Muscle of leg (tissue), 11 donors: Measurements from ENCODE around the gene AKAP7. TPM values are rescaled to one million over a fixed set of nuclear protein-coding genes. Genes with fewer than 3 reads are reported as not detected.

Experiments used
- DNase-seq: peaks from one replicate; pipeline ENCODE4 v3.0.0; 2013
- H3K27ac ChIP-seq: one replicate; pipeline ENCODE4 v1.5.1; 2013; ENCODE audit warnings: mild to moderate bottlenecking, low read length, control low read depth
- H3K27me3 ChIP-seq: one replicate; pipeline ENCODE4 v1.6.1; 2013; ENCODE audit warnings: low read length; ENCODE audit not compliant: control insufficient read depth, insufficient read depth
- H3K36me3 ChIP-seq: one replicate; pipeline ENCODE4 v1.6.1; 2013; ENCODE audit warnings: low read length; ENCODE audit not compliant: control insufficient read depth, insufficient read depth
- H3K4me1 ChIP-seq: one replicate; pipeline ENCODE4 v1.6.1; 2013; ENCODE audit warnings: low read length; ENCODE audit not compliant: control insufficient read depth, insufficient read depth
- H3K4me3 ChIP-seq: one replicate; pipeline ENCODE4 v1.5.1; 2013; ENCODE audit warnings: low read length, control low read depth
- H3K9me3 ChIP-seq: replicated peaks from 2 replicates; pipeline ENCODE4 v1.6.1; 2013; ENCODE audit warnings: low read depth, low read length; ENCODE audit not compliant: control insufficient read depth
- WGBS: methylation state at CpG from one replicate; pipeline ENCODE4 v1.1.5; 2013; ENCODE audit warnings: missing lambda C conversion rate; ENCODE audit not compliant: insufficient coverage; 5-methylcytosine and 5-hydroxymethylcytosine counted together
- polyA plus RNA-seq, 8 donors: library from polyadenylated mRNA; unstranded; fragments of 120-200 nt; gene quantifications; one replicate each; pipeline versions ENCODE4 v1.2.1 to v1.2.3, GENCODE V29; 2013; ENCODE audit warnings: inconsistent platforms in 1 of 8, low replicate concordance in 1 of 8; ENCODE audit not compliant: insufficient read length in 8 of 8, insufficient read depth in 1 of 8
- total RNA-seq: library from RNA; stranded (reverse); fragments of 120-200 nt; gene quantifications from one replicate; pipeline ENCODE4 v1.2.4, GENCODE V29; 2013

The AKAP7 gene
- total and polyA plus RNA-seq, 9 donors: 11.0 to 17.5 (median 15.4) TPM

DNA sequence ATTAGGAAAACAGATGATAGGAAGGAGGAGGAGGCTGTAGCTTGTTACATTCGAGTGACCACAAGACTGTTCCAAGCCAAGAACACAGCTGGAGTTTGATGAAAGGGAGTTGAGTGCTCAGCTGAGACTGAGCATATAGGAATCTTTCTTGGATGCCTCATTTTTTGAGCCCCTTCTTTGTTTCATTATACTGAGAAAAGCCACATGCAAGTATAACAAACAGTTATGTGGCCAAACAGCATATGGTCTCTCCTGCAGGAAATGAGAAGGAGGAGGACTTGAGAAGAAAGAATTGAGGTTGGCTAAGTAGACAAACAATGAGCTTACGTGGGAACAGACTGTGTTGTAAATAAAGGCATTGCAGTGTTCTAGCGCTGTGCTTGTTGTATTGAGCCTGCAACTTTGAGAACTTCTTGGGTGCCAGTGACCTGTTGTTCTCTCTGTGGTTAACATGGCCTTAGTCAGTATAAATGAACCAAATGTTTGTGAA is 78.3 kb downstream of the AKAP7 start:
- peak overlapping the region; percentile 80 for H3K27ac ChIP-seq
- peak; percentile 96 for DNase-seq
- H3K36me3 ChIP-seq: no peaks in the 10 kb centered on the region
- no peaks in the 10 kb centered on the region for H3K9me3 ChIP-seq
- peaks cover 6% of the 10 kb centered on the region for H3K4me1 ChIP-seq
- H3K27me3 ChIP-seq: no peaks in the 10 kb centered on the region
- H3K4me3 ChIP-seq: no peak overlapping the region
- 23% methylated on average over 3 of the region's 3 CpGs for WGBS

DNA sequence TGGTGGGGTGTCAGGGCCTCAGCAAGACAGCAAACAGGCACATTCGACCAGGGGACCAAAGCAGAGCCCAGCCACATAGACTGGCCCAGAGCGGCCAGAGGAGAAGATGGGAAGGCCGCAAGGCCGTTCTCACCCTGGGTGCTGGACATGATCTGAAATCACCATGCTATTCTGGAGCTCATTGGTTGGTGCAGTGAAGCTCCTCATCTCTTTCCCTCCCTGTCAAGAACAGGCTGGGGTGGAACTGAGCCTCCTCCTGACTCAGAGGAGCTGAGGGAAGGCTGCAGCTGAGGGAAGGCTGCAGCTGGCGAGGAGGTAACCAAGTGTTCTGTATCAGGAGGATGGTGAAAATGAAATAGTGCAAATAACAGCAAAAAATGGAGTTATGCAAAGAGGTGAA is 80.0 kb downstream of the AKAP7 start:
- Histone ChIP-seq H3K36me3 (no peaks in the 10 kb centered on the region), H3K27ac (no peak overlapping the region), H3K4me3 (no peak overlapping the region), H3K4me1 (peaks cover 6% of the 10 kb centered on the region), H3K9me3 (no peaks in the 10 kb centered on the region), H3K27me3 (no peaks in the 10 kb centered on the region)
- peak; percentile 12 for DNase-seq
- 86% methylated on average over 4 of the region's 5 CpGs for WGBS

DNA sequence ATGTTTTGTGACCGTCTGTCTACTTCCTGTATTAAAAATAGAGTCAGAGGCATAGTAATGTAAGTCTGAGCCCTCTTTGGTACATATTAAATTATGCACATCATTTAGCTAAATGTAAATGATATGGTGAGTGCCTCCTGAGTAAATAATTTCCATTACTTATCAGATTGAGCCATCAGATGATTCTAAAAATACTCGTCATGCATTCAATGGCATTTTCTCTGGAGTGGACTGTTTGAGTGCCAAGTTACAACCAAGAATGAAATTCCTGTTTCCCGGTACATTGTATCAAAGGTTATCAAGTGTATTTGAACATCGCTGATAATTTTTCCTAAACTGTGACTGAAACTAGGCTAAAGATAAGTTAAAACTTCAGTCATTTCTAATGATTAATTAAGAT is 81.0 kb downstream of the AKAP7 start:
- Histone ChIP-seq H3K27ac (no peak overlapping the region), H3K4me3 (no peak overlapping the region), H3K4me1 (peaks cover 6% of the 10 kb centered on the region), H3K9me3 (no peaks in the 10 kb centered on the region), H3K27me3 (no peaks in the 10 kb centered on the region), H3K36me3 (peaks cover 2% of the 10 kb centered on the region)
- WGBS: no CpG with 5 or more reads among the region's 4 CpGs
- DNase-seq: no peak

DNA sequence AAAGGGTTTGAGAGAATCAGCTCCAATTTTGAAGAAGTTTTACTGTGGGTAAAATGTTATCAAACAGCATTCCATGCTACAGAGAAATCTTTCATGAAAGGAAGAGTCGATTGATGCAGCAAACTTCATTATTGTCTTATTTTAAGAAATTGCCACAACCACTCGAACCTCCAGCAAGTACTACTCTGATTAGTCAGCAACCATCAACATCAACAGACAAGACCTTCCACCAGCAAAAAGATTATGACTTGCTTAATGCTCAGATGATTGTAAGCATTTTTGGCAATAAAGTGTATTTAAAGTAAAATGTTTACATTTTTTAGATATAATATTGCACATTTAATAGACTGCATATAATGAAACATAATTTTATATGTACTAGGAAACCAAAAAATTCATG is 87.5 kb downstream of the AKAP7 start:
- H3K27ac ChIP-seq: no peak overlapping the region
- DNase-seq: no peak
- H3K4me1 ChIP-seq: no peaks in the 10 kb centered on the region
- H3K27me3 ChIP-seq: no peaks in the 10 kb centered on the region
- WGBS: no CpG with 5 or more reads among the region's 2 CpGs
- H3K9me3 ChIP-seq: no peaks in the 10 kb centered on the region
- peaks cover 3% of the 10 kb centered on the region for H3K36me3 ChIP-seq
- no peak overlapping the region for H3K4me3 ChIP-seq

DNA sequence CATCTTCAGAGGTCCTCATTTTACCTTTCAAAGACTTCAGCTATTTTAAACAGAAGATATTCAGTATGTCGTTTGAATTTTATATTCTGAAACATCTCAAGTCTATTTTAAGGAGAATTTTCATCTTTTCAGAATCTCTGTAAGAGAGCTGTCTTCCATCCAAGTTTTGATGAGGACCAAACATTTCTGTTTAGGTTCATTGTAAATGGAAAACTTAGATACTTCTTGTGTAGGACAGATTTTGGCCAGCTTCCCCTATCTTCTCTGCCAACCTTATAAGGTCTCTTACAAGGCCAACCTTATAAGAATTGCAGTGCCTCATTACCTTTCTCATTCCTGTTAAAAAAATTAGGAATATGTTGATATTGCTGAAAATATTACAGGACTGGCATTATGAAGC is 88.1 kb downstream of the AKAP7 start:
- peaks cover 3% of the 10 kb centered on the region for H3K36me3 ChIP-seq
- no peak overlapping the region for H3K27ac ChIP-seq
- no peaks in the 10 kb centered on the region for H3K27me3 ChIP-seq
- no peaks in the 10 kb centered on the region for H3K4me1 ChIP-seq
- no peaks in the 10 kb centered on the region for H3K9me3 ChIP-seq
- no peak overlapping the region for H3K4me3 ChIP-seq
- WGBS: no CpG with 5 or more reads among the region's 1 CpG
- peak; percentile 52 for DNase-seq

DNA sequence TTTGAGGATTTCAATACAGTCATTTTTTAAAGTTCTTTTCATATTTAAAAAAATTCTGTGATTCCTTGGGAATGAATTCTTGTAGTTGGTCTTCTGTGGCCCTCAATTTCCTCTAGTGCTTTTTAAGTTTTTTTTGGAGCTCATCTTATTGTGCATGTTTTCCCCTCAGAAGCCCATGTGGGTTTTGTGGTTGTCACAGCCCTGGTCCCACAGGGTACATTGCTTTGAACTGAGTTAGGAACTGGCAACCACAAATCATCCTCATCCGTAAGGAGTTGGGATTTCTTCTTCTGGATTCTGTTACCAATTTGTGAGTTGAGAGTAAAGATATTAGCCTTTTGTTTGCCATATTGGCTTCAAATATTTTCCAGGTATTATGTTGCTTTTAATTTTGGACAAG is 89.9 kb downstream of the AKAP7 start:
- WGBS: no CpG with 5 or more reads among the region's 1 CpG
- Histone ChIP-seq H3K4me1 (no peaks in the 10 kb centered on the region), H3K27ac (no peak overlapping the region), H3K4me3 (no peak overlapping the region), H3K27me3 (no peaks in the 10 kb centered on the region), H3K36me3 (peaks cover 3% of the 10 kb centered on the region), H3K9me3 (no peaks in the 10 kb centered on the region)
- DNase-seq: no peak

DNA sequence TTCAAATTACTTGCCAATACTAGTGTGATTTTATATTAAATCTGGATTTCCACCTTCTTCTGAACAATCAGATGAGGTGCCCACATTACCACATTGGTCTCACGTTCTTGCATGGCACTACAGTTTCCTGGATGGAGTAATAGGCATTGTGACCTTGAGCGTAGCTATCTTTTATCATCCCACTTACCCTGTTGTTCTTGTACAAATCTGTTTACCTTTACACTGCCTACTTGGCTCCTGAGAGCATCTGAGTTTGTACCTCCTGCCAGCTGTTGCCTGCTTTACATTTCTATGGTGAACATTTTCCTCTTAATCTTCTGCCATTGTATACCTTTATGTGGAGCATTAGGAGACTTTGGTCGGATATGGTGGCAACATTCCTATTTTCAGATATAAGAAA is 90.7 kb downstream of the AKAP7 start:
- no peaks in the 10 kb centered on the region for H3K9me3 ChIP-seq
- no peak overlapping the region for H3K4me3 ChIP-seq
- no peaks in the 10 kb centered on the region for H3K27me3 ChIP-seq
- H3K36me3 ChIP-seq: peaks cover 3% of the 10 kb centered on the region
- WGBS: 67% methylated on average over 1 of the region's 3 CpGs
- H3K4me1 ChIP-seq: no peaks in the 10 kb centered on the region
- H3K27ac ChIP-seq: no peak overlapping the region
- DNase-seq: no peak

DNA sequence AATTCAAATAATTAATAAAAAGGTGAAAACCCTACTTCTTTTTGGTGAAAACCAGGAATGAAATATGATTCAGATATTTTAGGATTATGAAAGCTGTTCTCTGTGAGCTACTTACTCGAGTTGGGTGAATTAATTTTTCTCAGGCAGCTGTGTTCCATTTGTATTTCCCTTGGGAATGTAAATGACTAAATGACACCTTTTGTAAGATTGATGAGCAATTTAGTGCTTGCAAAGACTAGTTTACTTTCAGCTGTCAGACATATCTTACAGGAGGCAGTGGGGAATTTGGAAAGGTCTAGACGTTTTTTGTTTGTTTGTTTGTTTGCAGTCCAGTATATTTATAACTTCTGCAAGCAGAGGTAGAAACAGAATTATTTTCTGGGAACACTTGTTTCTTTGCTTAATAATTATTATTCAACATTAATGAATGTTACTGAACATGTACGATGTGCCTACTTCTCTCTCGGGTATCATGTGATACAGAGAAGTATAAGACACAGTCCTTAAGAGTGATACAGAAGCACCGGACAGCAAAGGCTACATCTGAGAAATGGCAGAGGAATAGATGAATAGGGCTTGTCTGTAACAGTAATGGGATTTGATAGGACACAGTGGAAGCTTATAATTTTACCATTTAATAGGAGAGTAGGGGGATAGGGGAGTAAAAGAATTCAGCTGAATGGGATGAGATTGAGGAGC is 91.3 kb downstream of the AKAP7 start:
- H3K27ac ChIP-seq: no peak overlapping the region
- H3K27me3 ChIP-seq: no peaks in the 10 kb centered on the region
- no peak overlapping the region for H3K4me3 ChIP-seq
- H3K9me3 ChIP-seq: no peaks in the 10 kb centered on the region
- H3K4me1 ChIP-seq: no peaks in the 10 kb centered on the region
- no peaks in the 10 kb centered on the region for H3K36me3 ChIP-seq
- WGBS: 88% methylated on average over 4 of the region's 5 CpGs
- DNase-seq: no peak

DNA sequence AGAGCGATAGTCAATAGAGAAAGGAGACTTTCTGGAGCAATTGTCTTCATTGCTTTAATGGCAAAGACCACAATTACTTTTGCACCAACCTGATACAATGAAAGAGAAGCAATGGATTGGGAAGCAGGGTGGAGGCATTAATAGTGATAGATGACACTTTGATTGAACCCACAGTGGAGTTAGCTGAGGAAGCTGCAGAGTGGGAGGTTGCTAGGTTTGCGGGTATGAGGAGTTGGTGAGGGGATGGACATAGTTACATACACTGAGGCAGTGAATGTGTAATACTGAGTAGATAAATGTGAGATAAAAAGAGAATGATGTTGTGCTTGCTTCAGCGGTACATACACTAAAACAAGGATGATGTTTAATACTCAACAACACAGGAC is 91.9 kb downstream of the AKAP7 start:
- Histone ChIP-seq H3K9me3 (no peaks in the 10 kb centered on the region), H3K36me3 (no peaks in the 10 kb centered on the region), H3K4me1 (no peaks in the 10 kb centered on the region), H3K27me3 (no peaks in the 10 kb centered on the region), H3K4me3 (no peak overlapping the region), H3K27ac (no peak overlapping the region)
- WGBS: 93% methylated on average over 1 of the region's 3 CpGs
- no peak for DNase-seq

DNA sequence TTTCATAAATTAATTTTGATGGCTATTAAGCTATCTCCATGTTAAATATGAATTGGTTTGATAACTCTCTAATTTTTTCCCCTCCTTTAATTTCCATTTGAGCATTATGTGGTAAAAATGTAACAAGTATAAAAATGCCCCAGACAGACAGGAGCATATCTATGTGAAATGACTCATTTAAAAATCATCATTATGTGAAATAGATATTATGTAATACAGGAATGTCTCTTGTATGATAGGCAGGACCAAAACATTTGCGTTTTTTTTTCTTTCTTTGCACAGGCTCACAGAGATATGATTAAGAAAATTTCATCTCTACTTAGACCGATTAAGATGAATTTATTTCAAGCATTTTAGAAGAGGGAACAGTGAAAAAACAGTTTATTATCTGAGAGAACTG is 95.8 kb downstream of the AKAP7 start:
- Histone ChIP-seq H3K27ac (no peak overlapping the region), H3K36me3 (no peaks in the 10 kb centered on the region)
- no CpG with 5 or more reads among the region's 2 CpGs for WGBS

DNA sequence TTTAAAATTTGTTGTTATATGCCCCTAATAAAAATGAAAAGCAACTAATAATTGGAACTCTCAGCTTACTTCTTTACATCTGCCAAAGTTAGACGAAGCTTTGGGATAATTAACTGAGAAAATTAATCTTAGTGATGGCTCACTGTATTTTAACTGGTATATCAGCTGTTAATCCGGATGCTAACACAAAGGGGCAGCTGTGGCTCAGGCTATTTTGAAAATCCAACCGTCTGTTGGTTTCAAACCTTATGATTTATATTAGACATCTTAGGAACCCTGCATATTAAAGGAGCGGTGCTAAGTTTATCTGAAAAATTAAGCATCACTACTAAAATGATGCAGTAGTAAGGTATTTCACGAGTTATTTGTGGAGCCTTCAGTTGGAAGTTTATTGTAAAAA is 96.6 kb downstream of the AKAP7 start:
- Histone ChIP-seq H3K27ac (no peak overlapping the region), H3K9me3 (no peaks in the 10 kb centered on the region), H3K4me1 (no peaks in the 10 kb centered on the region), H3K27me3 (no peaks in the 10 kb centered on the region), H3K36me3 (no peaks in the 10 kb centered on the region), H3K4me3 (no peak overlapping the region)
- WGBS: 83% methylated on average over 1 of the region's 5 CpGs
- DNase-seq: no peak

More for the DNA sequence above, 95.8 kb downstream of the AKAP7 start:
- no peaks in the 10 kb centered on the region for H3K4me1 ChIP-seq
- no peaks in the 10 kb centered on the region for H3K9me3 ChIP-seq
- no peaks in the 10 kb centered on the region for H3K27me3 ChIP-seq
- no peak for DNase-seq
- no peak overlapping the region for H3K4me3 ChIP-seq
